Dermis microvascular lymphatic vessel endothelial cell (primary cell): ENCODE data around the gene TFCP2L1. TPM values are rescaled to one million over a fixed set of nuclear protein-coding genes. Genes with fewer than 3 reads are reported as not detected.
"Not testable (repeated sequence)": the region's sequence is repeated elsewhere in the genome, so short reads cannot be mapped to it uniquely, and the experiment has no call there.

Experiments used
- DNase-seq, 2 donors: peaks; one replicate each; pipeline versions ENCODE4 v3.0.0 to v3.0.0-alpha.2; 2010; ENCODE audit warnings: low read depth in 2 of 2
- total RNA-seq: library from RNA; depleted of rRNA; stranded (reverse); fragments of >200 nt; gene quantifications from 2 replicates; pipeline ENCODE4 v1.2.1, GENCODE V29; 2014

The TFCP2L1 gene
- total RNA-seq, 1 donor from 2014 or later, result not detected

- no peak for DNase-seq
These were observed 12.4 kb downstream of the TFCP2L1 start for GRCh38 chr2:121272596-121272995.

DNA sequence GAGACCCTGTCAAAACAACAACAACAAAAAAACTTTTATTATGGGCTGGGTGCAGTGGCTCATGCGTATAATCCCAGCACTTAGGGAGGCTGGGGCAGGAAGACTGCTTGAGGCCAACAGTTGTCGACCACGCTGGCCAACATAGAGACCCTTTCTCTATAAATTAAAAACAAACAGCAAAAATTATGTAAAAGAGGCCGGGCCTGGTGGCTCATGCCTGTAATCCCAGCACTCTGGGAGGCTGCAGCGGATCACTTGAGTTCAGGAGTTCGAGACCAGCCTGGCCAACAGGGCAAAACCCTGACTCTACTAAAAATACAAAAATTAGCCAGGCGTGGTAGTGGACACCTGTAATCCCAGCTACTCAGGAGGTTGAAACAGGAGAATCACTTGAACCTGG is 15.6 kb downstream of the TFCP2L1 start:
- not testable (repeated sequence) for DNase-seq

DNA sequence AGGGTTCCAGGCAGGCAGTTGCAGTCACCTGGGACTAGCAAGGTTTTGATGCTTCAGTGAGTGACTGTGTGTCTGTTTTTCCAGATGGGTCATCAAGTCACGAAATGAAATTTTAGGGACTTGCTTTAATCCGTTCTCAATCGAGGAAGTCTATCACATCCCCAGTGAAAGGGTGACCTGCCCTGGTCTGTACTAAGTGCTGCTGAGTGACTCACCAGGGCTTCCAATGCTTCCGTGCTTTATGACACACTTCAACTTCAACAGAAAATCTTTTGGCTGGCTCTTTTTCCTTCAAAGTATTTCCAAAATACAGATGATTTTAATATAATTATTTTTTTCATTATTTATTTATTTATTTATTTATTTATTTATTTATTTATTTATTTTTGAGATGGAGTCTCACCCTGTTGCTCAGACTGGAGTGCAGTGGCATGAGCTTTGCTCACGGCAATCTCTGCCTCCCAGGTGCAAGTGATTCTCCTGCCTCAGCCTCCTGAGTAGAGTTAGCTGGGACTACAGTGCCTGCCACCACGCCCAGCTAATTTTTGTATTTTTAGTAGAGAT is 18.4 kb downstream of the TFCP2L1 start:
- DNase-seq, result no peak

DNA sequence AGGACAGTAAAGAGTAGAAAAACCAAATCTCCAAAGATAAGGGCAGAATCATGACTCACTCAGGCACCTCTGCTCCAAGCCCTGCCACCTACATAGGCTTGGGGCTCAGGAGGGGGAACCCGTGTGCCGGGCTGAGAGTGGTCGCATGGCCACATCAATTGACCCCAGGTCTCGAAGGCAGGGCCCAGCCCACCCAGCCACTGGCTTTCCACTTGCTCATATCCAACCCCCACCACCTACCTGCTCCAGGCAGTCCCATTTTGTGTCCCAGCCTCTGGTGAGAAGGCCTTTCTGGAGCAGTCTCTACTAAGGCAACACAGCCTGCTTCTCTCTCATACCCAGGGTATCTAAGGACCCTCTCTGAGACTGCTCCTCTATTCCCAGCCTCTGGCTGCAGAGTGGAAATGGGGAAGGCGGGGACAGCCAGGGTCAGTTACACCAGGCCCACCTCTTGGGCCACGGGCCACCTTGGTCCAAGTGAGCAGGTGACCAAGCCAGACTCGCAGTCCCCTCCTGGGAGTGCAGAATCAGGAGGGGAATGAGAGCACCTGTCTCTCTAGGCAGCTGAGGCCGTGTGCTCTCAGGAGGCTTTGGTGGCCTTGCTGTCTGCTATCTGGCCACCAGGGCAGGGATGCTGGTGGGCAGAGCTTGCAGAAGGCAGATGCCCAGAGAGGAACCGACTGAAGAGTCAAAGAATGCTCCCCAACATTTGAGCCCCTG is 20.8 kb downstream of the TFCP2L1 start:
- no peak for DNase-seq

- no peak for DNase-seq
These were observed 24.4 kb downstream of the TFCP2L1 start for GRCh38 chr2:121260370-121261154.

DNA sequence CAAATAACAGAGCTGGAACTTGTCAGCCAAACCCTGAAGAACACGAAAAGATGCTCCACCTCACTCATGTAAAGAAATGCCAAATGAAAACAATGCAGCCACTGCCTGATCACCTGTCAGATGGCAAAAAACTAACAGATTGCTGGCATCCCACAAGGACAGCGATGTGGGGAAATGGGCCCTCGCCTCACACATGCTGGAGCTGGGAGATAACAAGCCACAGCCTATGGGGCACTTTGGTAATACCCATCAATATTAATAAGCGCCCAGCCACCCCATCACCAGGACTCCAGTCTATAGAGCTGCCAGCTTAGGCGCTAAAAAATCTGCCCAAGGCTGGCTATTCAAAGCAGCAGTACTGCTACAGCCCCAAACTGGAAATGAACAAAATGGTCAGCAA is 27.0 kb downstream of the TFCP2L1 start:
- DNase-seq, result no peak

GRCh38 chr2:121257480-121257840 is 27.5 kb downstream of the TFCP2L1 start:
- DNase-seq, result peak in 1 of 2 donors; percentile 5

GRCh38 chr2:121256720-121257479 is 28.1 kb downstream of the TFCP2L1 start:
- no peak for DNase-seq

DNA sequence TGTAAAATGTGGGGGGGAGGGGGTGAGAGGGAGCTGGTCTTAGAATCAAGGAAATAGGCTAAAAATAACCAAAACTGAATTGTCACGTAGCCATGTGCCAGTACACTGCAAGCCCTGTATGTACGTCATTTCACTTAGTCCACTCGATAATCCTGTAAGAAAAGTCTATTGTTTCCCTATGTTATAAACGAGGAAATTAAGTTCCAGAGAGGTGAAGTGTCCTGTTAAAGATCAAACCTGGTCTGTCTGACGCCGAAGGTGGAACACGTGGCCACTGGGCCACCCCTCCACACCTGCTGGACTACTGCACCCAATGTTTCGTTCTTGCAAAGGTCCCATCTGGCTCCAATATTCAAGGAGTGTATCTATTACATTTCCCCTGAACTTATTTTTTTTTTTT is 29.6 kb downstream of the TFCP2L1 start:
- DNase-seq, result no peak

- no peak for DNase-seq
These were observed 30.3 kb downstream of the TFCP2L1 start for GRCh38 chr2:121254748-121255147.

DNA sequence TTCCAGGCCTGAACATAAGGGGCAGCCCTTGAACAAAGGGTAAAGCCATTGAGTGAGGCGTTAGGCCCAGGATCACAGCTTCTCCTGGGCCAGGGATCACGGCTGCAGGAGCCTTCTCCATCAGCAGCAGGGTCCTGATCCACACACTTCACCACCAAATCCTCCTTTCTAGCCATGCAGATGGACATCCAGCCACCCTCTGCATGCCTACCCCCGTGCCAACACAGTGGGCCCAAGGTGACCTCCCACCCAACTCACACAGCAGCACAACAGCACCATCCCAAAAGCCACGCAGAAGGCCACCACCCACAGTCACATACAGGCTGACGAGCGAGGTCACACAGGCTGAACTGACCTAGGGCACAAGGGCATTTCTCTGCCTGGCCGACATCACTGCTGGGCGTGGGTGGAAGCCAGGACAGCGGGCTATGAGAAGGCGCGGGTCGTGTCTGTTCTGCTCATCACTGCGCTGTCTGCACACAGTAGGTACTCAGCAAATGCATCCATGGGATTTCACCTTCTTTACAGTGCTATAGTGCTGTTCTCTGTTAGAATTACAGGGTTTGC is 31.2 kb downstream of the TFCP2L1 start:
- no peak for DNase-seq

GRCh38 chr2:121253021-121253673 is 31.9 kb downstream of the TFCP2L1 start:
- DNase-seq, result no peak

- DNase-seq, result no peak
These were observed 33.5 kb downstream of the TFCP2L1 start for GRCh38 chr2:121251497-121251896.

- no peak for DNase-seq
These were observed 36.1 kb downstream of the TFCP2L1 start for GRCh38 chr2:121248766-121249343.

DNA sequence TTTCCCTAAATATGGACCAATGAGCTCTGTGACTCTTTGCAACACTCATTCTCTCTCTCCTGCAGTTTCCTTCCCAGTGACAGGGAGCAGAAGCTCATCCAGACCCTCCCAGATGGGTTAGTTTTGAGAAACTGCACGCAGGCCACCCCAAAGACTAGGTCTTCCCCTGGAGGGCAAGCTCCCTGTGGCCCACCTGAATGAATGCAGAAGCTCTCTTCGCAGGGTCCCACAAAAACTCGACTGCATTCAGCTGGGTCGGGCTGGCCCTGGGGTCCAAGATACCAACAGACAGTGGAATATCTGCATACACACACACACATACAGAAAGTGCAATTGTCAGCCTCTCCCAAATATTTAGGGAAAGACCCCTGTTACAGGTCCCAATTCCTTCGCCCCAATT is 37.0 kb downstream of the TFCP2L1 start:
- no peak for DNase-seq

DNA sequence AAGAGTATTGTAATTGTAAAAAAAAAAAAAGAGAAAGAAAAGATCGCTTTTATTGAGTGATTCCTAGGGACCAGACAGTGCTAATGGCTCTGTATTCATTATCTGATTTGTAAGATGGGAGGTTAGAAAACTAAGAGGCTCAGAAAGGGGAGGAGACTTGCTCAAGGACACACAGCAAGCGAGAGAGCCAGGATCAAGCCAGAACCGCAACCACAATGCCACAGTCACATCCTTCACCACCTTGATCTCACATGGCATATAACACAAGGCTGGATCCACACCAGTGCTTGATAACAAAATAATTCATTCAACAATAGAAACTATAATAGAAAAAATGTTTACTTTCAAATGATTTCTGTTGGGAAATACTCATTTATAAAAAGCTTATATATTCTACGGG is 37.5 kb downstream of the TFCP2L1 start:
- no peak for DNase-seq

- no peak for DNase-seq
These were observed 38.2 kb downstream of the TFCP2L1 start for GRCh38 chr2:121246704-121247255.

DNA sequence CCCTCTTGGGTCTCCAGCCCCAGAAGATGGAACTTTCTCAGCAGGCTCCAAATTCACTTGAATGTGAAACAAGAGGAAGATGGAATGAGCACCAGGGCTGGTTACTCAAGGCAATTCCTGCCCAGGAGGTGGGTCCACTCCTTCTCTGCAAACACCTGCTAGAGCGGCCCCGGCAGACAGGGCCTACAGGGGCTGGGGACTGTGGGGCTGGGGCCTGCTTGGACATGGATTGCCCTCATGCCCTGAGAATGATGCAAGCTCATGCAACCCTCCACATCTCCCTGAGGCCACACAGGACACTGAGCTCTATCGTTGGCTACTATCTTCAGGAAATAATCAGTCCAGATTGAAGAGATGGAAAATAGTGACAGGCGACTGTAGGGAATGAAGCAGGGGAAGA is 39.1 kb downstream of the TFCP2L1 start:
- DNase-seq, result no peak

DNA sequence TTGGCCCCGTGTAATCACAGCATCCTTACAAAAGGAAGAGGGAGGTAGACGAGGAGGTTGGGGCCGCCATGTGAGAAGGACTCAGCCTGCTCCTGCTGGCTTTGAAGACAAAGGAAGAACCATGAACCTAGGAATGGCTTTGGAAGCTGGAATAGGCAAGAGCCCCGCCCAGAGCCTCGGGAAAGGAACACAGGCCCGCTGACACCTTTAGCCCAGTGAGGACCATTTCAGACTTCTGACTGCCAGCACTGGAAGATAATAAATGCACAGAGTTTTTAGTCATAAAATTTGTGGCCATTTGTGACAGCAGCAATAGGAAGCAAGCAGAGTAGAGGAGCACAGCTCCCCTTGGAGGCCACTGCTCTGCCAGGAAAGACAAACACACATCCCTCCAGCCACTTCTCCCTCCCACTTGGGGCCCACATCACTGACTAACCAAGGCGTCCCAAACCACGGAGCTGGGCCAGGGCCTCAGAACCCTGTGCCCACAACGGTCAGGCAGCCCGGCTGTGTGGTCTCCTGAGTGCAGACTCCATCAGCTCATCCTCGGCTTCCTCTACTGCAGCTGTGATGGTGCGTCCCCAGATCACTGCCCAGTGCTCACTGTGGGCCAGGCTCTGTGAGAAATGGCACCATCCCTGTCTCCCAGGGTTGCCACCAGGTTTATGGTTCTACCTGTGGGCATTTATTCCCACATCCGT is 39.7 kb downstream of the TFCP2L1 start:
- no peak for DNase-seq

DNA sequence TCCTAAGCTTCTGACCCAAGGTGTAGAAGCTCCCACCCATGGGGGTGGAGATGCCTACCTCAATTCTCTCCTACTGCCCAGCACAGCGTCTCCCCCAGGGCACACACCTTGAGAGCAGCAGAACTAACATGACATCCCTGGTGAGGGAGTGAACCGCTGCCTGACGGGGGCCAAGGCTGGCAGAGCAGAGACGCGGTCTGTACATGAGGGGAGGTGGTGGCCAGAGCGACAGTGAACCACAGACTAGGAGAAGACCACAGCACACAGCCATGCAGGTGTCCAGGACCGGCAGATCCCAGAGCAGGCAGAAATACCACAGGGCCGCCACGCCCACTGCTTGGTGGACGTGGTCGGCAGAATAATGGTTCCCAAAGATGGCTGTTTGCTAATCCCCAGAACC is 40.4 kb downstream of the TFCP2L1 start:
- no peak for DNase-seq
